RWPE2 (cell line): ENCODE measurements around the gene CRIP3.

Source experiments
- ATAC-seq: fragments of 200-7000 bp; cut with Tn5 transposase; 3 replicates; pipeline ENCODE4 v1.9.1; 2021; ENCODE audit warnings: low read depth
- DNase-seq: peaks from one replicate; pipeline ENCODE4 v3.0.0-alpha.2; 2020; ENCODE audit warnings: low spot score
- H3K27ac ChIP-seq: fragments of 450-650 bp; 2 replicates; pipeline ENCODE4 v1.5.1; 2017; ENCODE audit warnings: mild to moderate bottlenecking; ENCODE audit not compliant: poor library complexity, severe bottlenecking
- H3K27me3 ChIP-seq: fragments of 250-450 bp; sonication (Bioruptor Pico); 2 replicates; pipeline ENCODE4 v1.5.1; 2021; ENCODE audit warnings: mild to moderate bottlenecking, moderate library complexity; ENCODE audit not compliant: insufficient read depth, poor library complexity, severe bottlenecking
- H3K36me3 ChIP-seq: fragments of 250-450 bp; sonication (Bioruptor Pico); 2 replicates; pipeline ENCODE4 v1.5.1; 2020; ENCODE audit warnings: low read depth, mild to moderate bottlenecking, moderate library complexity
- H3K4me1 ChIP-seq: fragments of 250-450 bp; sonication (Bioruptor Pico); 2 replicates; pipeline ENCODE4 v1.5.1; 2021; ENCODE audit warnings: mild to moderate bottlenecking, moderate library complexity; ENCODE audit not compliant: insufficient read depth, poor library complexity, severe bottlenecking
- H3K4me3 ChIP-seq: fragments of 250-450 bp; sonication (Bioruptor Pico); 2 replicates; pipeline ENCODE4 v1.5.1; 2021; ENCODE audit warnings: mild to moderate bottlenecking, moderate library complexity; ENCODE audit not compliant: severe bottlenecking
- H3K9me3 ChIP-seq: fragments of 250-450 bp; sonication (Bioruptor Pico); 2 replicates; pipeline ENCODE4 v1.5.1; 2021; ENCODE audit warnings: mild to moderate bottlenecking, moderate library complexity; ENCODE audit not compliant: severe bottlenecking
- TF ChIP-seq, protein P1 (sequence below): fragments of 450-650 bp; IDR thresholded peaks from one replicate; pipeline ENCODE4 v1.5.1; 2017; ENCODE audit warnings: mild to moderate bottlenecking, moderate library complexity; ENCODE audit not compliant: poor library complexity, severe bottlenecking

The CRIP3 gene

GRCh38 chr6:43277643-43278523 is 30.7 kb downstream of the CRIP3 start:
- Histone ChIP-seq H3K27ac (no peak overlapping the region), H3K9me3 (no peaks in the 10 kb centered on the region), H3K4me1 (no peaks in the 10 kb centered on the region), H3K36me3 (no peaks in the 10 kb centered on the region), H3K4me3 (no peak overlapping the region), H3K27me3 (peaks cover 5% of the 10 kb centered on the region)
- TF ChIP-seq, protein P1, sequence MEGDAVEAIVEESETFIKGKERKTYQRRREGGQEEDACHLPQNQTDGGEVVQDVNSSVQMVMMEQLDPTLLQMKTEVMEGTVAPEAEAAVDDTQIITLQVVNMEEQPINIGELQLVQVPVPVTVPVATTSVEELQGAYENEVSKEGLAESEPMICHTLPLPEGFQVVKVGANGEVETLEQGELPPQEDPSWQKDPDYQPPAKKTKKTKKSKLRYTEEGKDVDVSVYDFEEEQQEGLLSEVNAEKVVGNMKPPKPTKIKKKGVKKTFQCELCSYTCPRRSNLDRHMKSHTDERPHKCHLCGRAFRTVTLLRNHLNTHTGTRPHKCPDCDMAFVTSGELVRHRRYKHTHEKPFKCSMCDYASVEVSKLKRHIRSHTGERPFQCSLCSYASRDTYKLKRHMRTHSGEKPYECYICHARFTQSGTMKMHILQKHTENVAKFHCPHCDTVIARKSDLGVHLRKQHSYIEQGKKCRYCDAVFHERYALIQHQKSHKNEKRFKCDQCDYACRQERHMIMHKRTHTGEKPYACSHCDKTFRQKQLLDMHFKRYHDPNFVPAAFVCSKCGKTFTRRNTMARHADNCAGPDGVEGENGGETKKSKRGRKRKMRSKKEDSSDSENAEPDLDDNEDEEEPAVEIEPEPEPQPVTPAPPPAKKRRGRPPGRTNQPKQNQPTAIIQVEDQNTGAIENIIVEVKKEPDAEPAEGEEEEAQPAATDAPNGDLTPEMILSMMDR, result no peak
- ATAC-seq, result no peak
- no peak for DNase-seq

DNA sequence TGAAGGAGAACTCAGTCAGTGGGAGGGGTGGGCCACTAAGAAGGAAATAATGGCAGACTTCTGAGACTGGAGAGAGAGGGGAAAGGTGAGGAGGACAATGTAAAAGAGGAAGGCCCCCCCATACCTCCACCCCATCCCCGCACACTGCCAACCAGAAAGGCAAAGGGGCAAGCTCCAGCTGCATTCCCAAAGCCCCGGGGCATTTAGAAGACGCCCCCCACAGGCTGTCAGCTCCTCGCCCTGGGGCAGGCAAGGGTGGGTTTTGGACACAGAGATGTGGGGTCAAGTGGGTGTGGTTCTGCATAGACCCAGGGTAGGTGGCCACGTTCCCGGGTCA is 31.4 kb downstream of the CRIP3 start:
- Histone ChIP-seq H3K9me3 (no peaks in the 10 kb centered on the region), H3K36me3 (no peaks in the 10 kb centered on the region), H3K4me1 (no peaks in the 10 kb centered on the region), H3K4me3 (no peak overlapping the region), H3K27ac (no peak overlapping the region), H3K27me3 (peaks cover 5% of the 10 kb centered on the region)
- DNase-seq (no peak), ATAC-seq (no peak)
- TF ChIP-seq, protein P1, result no peak

DNA sequence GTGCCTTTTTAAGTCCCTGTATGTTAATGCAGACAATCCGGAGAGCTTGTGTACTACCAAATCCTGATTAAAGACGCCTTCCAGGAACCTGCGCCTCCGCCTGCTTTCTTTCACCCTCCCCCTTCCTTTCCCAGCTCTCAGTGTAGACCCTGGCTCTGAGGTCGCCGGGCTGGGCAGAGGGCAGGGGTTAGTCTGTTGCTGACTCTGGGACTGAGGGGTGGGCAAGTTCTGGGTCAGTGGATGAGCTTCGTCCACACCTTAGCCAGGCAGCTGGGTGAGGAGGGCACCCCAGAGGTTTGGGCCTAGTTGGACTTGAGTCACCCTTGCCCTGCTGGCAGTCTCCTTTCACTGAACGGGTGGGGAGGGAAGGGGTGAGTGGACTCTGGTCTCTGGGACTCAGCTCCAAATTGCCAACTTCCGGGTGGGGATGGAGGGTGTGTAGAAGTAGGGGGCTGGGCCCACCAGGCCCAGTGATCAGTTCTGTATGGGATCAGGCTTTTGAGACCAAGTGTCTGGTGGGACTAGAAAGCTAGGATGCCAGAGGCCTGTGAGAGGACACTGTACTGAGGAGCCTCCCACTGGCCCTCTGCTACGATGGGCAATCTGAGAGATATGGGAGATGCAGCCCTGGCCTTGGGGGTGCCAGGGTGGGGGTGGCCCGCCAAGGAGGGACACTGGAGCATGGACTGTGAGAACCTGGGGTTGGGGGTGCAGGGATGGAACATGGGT is 31.9 kb downstream of the CRIP3 start:
- H3K27me3 ChIP-seq, result peaks cover 5% of the 10 kb centered on the region
- no peak for DNase-seq

GRCh38 chr6:43275801-43276576 is 32.6 kb downstream of the CRIP3 start:
- peaks cover 5% of the 10 kb centered on the region for H3K27me3 ChIP-seq
- no peaks in the 10 kb centered on the region for H3K4me1 ChIP-seq
- TF ChIP-seq, protein P1, result no peak
- no peaks in the 10 kb centered on the region for H3K9me3 ChIP-seq
- no peak overlapping the region for H3K27ac ChIP-seq
- DNase-seq (no peak), ATAC-seq (no peak)
- H3K4me3 ChIP-seq, result no peak overlapping the region
- H3K36me3 ChIP-seq, result no peaks in the 10 kb centered on the region

More for the DNA sequence above, 31.9 kb downstream of the CRIP3 start:
- Histone ChIP-seq H3K4me1 (no peaks in the 10 kb centered on the region), H3K27ac (no peak overlapping the region), H3K9me3 (no peaks in the 10 kb centered on the region), H3K4me3 (no peak overlapping the region), H3K36me3 (no peaks in the 10 kb centered on the region)
- ATAC-seq, result no peak
- TF ChIP-seq, protein P1, result no peak
